Osteoblast (primary cell): ENCODE data around the gene RBFA. TPM values are rescaled to one million over a fixed set of nuclear protein-coding genes. Genes with fewer than 3 reads are reported as not detected.
"Not testable (repeated sequence)": the region's sequence is repeated elsewhere in the genome, so short reads cannot be mapped to it uniquely, and the experiment has no call there.

Source experiments
- DNase-seq: peaks from one replicate; pipeline ENCODE4 v3.0.0; 2011; ENCODE audit warnings: low spot score, mixed read lengths; ENCODE audit not compliant: insufficient read length; ENCODE audit errors: missing footprints
- H2AFZ ChIP-seq: 2 replicates; pipeline ENCODE4 v1.6.0; 2011; ENCODE audit warnings: mild to moderate bottlenecking, low read length
- H3K27ac ChIP-seq: 2 replicates; pipeline ENCODE4 v1.5.1; 2011; ENCODE audit warnings: mild to moderate bottlenecking, low read depth, low read length, moderate library complexity
- H3K27me3 ChIP-seq: 2 replicates; pipeline ENCODE4 v1.6.0; 2012; ENCODE audit warnings: mild to moderate bottlenecking, control low read depth, inconsistent platforms, low read length, moderate library complexity; ENCODE audit not compliant: insufficient read depth
- H3K36me3 ChIP-seq: 2 replicates; pipeline ENCODE4 v1.5.1; 2011; ENCODE audit warnings: mild to moderate bottlenecking, low read length, control low read depth, moderate library complexity; ENCODE audit not compliant: insufficient read depth
- H3K4me1 ChIP-seq: 2 replicates; pipeline ENCODE4 v1.5.1; 2011; ENCODE audit warnings: mild to moderate bottlenecking, low read length, control low read depth, moderate library complexity; ENCODE audit not compliant: insufficient read depth
- H3K4me2 ChIP-seq: 2 replicates; pipeline ENCODE4 v1.6.0; 2011; ENCODE audit warnings: mild to moderate bottlenecking, low read length; ENCODE audit not compliant: insufficient read depth
- H3K4me3 ChIP-seq: fragments of 200-600 bp; sonication (generic); 3 replicates; pipeline ENCODE4 v1.5.1; 2012; ENCODE audit warnings: mild to moderate bottlenecking, low read length, inconsistent platforms; ENCODE audit not compliant: insufficient read depth
- H3K79me2 ChIP-seq: 2 replicates; pipeline ENCODE4 v1.6.0; 2012; ENCODE audit warnings: mild to moderate bottlenecking, low read length, control low read depth, inconsistent platforms; ENCODE audit not compliant: insufficient read depth
- H3K9me3 ChIP-seq: 2 replicates; pipeline ENCODE4 v1.5.1; 2011; ENCODE audit warnings: low read depth, low read length, control low read depth
- H4K20me1 ChIP-seq: 2 replicates; pipeline ENCODE4 v1.6.0; 2012; ENCODE audit warnings: mild to moderate bottlenecking, low read length, control low read depth; ENCODE audit not compliant: insufficient read depth
- CTCF ChIP-seq: IDR thresholded peaks from 2 replicates; pipeline ENCODE4 v1.5.1; 2011; ENCODE audit warnings: mild to moderate bottlenecking, low read depth, low read length, moderate library complexity; ENCODE audit errors: extremely low read depth
- total RNA-seq: library from RNA; depleted of rRNA; stranded (reverse); fragments of >200 nt; gene quantifications from 2 replicates; pipeline ENCODE4 v1.2.3, GENCODE V29; 2012

Gene RBFA
- total RNA-seq, 1 donor: 29.0 TPM

GRCh38 chr18:79988071-79988450 is 46.2 kb upstream of the RBFA start:
- Histone ChIP-seq H4K20me1 (peaks cover 41% of the 10 kb centered on the region), H3K4me2 (peak overlapping the region; percentile 89), H3K27me3 (no peaks in the 10 kb centered on the region), H3K79me2 (peaks cover 54% of the 10 kb centered on the region), H2AFZ (peak overlapping the region; percentile 91), H3K4me1 (peaks cover 19% of the 10 kb centered on the region), H3K27ac (peak overlapping the region; percentile 96), H3K9me3 (no peaks in the 10 kb centered on the region), H3K36me3 (peaks cover 27% of the 10 kb centered on the region), H3K4me3 (peak overlapping the region; percentile 95)
- TF ChIP-seq CTCF: peak; percentile 7
- DNase-seq: peak; percentile 92

DNA sequence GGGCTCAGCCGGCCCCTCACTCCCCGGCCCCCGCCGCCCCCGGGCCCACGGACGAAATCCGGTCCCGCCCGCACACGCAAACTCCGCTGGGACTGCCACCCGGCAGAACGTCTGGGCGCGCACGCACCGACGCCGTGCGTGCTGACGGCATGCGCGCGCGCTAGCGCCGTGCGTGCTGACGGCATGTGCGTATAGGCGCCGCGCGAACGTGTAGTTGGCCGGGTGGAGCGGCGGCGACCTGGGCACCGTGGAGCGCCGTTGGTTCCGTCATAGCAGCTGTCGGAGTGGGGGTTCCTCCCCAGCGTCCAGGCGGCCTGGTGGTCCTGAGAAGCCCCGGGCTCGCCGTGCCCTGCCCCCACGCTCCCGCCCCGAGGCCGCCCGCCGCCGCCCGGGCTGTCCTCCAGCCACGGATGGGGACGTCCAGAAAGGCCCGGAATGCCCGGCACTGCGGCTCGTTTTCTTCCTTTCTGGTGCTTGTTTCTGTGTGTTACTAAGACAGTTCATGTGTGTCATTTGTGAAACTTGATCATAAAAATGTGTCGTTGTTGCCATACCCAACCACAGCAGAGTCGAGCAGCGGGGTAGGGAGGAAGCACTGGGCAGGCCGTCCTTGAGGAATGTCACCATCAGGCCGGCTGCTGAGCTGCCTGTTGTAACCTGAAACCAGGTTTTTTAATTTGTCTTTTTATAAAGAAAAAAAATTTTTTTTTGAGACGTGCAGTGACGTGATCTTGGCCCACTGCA is 45.6 kb upstream of the RBFA start, which contains the start of gene TXNL4A:
Gene TXNL4A, minus strand, starts transcription at position 113 of the 744 bp plus-strand sequence. CDS start 171 bp downstream, outside the sequence.
- H3K4me2 ChIP-seq: peak within 1 kb of the TSS; percentile 93
- H3K27me3 ChIP-seq: no peaks in the 10 kb centered on the region
- peak within 1 kb of the TSS; percentile 96 for H3K27ac ChIP-seq
- no peak for TF ChIP-seq CTCF
- peak within 1 kb of the TSS; percentile 91 for H2AFZ ChIP-seq
- H3K4me3 ChIP-seq: peak within 1 kb of the TSS; percentile 95
- peaks cover 21% of the 10 kb centered on the region for H3K36me3 ChIP-seq
- peaks cover 48% of the 10 kb centered on the region for H3K79me2 ChIP-seq
- DNase-seq: peak; percentile 97
- peaks cover 16% of the 10 kb centered on the region for H3K4me1 ChIP-seq
- no peaks in the 10 kb centered on the region for H3K9me3 ChIP-seq
- peaks cover 35% of the 10 kb centered on the region for H4K20me1 ChIP-seq

DNA sequence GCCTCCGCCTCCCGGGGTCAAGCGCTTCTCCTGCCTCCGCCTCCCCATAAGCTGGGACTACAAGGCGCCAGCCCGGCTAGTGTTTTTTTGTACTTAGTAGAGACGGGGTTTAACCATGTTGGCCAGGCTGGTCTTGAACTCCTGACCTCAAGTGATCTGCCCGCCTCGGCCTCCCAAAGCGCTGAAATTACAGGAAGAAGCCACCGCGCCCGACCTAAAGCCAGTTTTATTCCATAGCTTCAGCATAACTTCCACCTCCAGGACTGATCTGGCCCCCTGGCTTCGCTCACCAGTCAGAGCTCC is 45.1 kb upstream of the RBFA start:
- Histone ChIP-seq H3K9me3 (no peaks in the 10 kb centered on the region), H3K27ac (peak overlapping the region; percentile 96), H4K20me1 (peaks cover 30% of the 10 kb centered on the region), H2AFZ (peak overlapping the region; percentile 34), H3K4me2 (peak overlapping the region; percentile 93), H3K4me3 (peak overlapping the region; percentile 95), H3K27me3 (no peaks in the 10 kb centered on the region), H3K4me1 (peaks cover 16% of the 10 kb centered on the region), H3K36me3 (peaks cover 21% of the 10 kb centered on the region), H3K79me2 (peaks cover 43% of the 10 kb centered on the region)
- TF ChIP-seq CTCF: no peak
- DNase-seq: no peak

DNA sequence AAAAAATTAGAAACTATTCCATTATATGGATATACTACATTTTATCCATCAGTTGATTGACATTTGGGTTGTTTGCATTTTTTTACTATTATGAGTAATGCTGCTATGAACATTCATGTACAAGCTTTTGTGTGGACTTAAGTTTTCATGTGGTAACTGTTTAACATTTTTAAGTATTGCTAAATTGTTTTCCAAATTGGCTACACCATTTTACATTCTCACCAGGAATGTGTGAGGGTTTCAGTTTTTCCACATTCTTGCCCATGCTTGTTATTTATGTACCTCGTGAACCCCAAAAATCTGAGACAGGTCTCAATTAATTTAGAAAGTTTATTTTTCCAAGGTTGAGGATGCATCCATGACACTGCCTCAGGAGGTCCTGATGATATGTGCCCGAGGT is 42.7 kb upstream of the RBFA start:
- Histone ChIP-seq H4K20me1 (peaks cover 8% of the 10 kb centered on the region), H3K36me3 (peaks cover under 1% of the 10 kb centered on the region), H3K9me3 (no peaks in the 10 kb centered on the region), H3K4me1 (peaks cover 14% of the 10 kb centered on the region), H3K27ac (no peak overlapping the region), H3K79me2 (peaks cover 20% of the 10 kb centered on the region), H3K4me3 (no peak overlapping the region), H2AFZ (no peak overlapping the region), H3K4me2 (no peak overlapping the region), H3K27me3 (no peaks in the 10 kb centered on the region)
- TF ChIP-seq CTCF: no peak
- DNase-seq: no peak

DNA sequence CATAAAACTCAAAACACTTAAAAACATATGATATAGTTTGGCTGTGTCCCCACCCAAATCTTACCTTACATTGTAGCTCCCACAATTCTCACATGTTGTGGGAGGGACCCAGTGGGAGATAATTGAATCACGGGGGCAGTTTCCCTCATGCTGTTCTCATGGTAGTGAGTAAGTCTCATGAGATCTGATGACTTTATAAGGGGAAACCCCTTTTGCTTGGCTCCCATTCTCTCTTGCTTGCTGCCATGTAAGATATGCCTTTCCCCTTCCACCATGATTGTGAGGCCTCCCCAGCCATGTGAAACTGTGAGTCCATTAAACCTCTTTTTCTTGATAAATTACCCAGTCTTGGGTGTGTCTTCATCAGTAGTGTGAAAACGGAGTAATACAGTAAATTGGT is 34.5 kb upstream of the RBFA start:
- H4K20me1 ChIP-seq, H3K36me3 ChIP-seq, H3K27me3 ChIP-seq, H3K79me2 ChIP-seq, H3K4me3 ChIP-seq, H3K27ac ChIP-seq, H3K9me3 ChIP-seq, H2AFZ ChIP-seq, H3K4me2 ChIP-seq, DNase-seq, H3K4me1 ChIP-seq: not testable (repeated sequence)
